CD14-positive monocyte (primary cell): Measurements from ENCODE around the gene SLC36A1. TPM values are rescaled to one million over a fixed set of nuclear protein-coding genes. Genes with fewer than 3 reads are reported as not detected.

ENCODE experiments used
- DNase-seq, 3 donors: peaks; one replicate each; pipeline ENCODE4 v3.0.0-alpha.2; 2011 to 2022
- H2AFZ ChIP-seq: 2 replicates; pipeline ENCODE4 v1.6.0; 2012; ENCODE audit warnings: mild to moderate bottlenecking, low read depth, low read length, inconsistent platforms; ENCODE audit not compliant: insufficient read depth, poor library complexity, severe bottlenecking
- H3K27ac ChIP-seq, 2 donors: 1 replicate in 1 of 2; 2 replicates in 1 of 2; pipeline ENCODE4 v1.5.1; 2012 to 2013; ENCODE audit warnings: low read length in 2 of 2, control low read depth in 1 of 2, inconsistent platforms in 1 of 2, low read depth in 1 of 2, mild to moderate bottlenecking in 1 of 2
- H3K27me3 ChIP-seq, 2 donors: one replicate each; pipeline versions ENCODE4 v1.6.0 to v1.6.1; 2011 to 2013; ENCODE audit warnings: low read length in 2 of 2; ENCODE audit not compliant: control insufficient read depth in 2 of 2, insufficient read depth in 2 of 2
- H3K36me3 ChIP-seq, 2 donors: replicated peaks in 1 of 2; 1 replicate in 1 of 2; 2 replicates in 1 of 2; pipeline versions ENCODE4 v1.5.1 to v1.6.1; 2012 to 2013; ENCODE audit warnings: low read length in 2 of 2, control low read depth in 1 of 2, inconsistent platforms in 1 of 2, mild to moderate bottlenecking in 1 of 2; ENCODE audit not compliant: insufficient read depth in 2 of 2, control insufficient read depth in 1 of 2
- H3K4me1 ChIP-seq, 2 donors: 1 replicate in 1 of 2; 2 replicates in 1 of 2; pipeline versions ENCODE4 v1.5.1 to v1.6.1; 2012 to 2013; ENCODE audit warnings: low read length in 2 of 2, control low read depth in 1 of 2, inconsistent platforms in 1 of 2, mild to moderate bottlenecking in 1 of 2, moderate library complexity in 1 of 2; ENCODE audit not compliant: insufficient read depth in 2 of 2, control insufficient read depth in 1 of 2
- H3K4me2 ChIP-seq: replicated peaks from 2 replicates; pipeline ENCODE3; 2012; ENCODE audit warnings: low read length, moderate library complexity, mild to moderate bottlenecking; ENCODE audit not compliant: poor library complexity, severe bottlenecking; ENCODE audit errors: extremely low read depth
- H3K4me3 ChIP-seq, 3 experiments: fragments of 200-600 bp in 1 of 3; sonication (generic) in 1 of 3; replicated peaks in 1 of 3; 1 replicate in 2 of 3; 2 replicates in 1 of 3; pipeline ENCODE4 v1.5.1; 2011 to 2013; ENCODE audit warnings: low read length in 3 of 3, mild to moderate bottlenecking in 3 of 3, control low read depth in 2 of 3, low read depth in 2 of 3, inconsistent platforms in 1 of 3, moderate library complexity in 1 of 3
- H3K79me2 ChIP-seq: 2 replicates; pipeline ENCODE4 v1.6.0; 2012; ENCODE audit warnings: mild to moderate bottlenecking, control low read depth, inconsistent platforms, low read length, moderate library complexity; ENCODE audit not compliant: insufficient read depth
- H3K9ac ChIP-seq: 2 replicates; pipeline ENCODE4 v1.6.0; 2017; ENCODE audit warnings: low read length, mild to moderate bottlenecking; ENCODE audit not compliant: insufficient read depth, poor library complexity, severe bottlenecking
- H3K9me3 ChIP-seq, 2 donors: replicated peaks in 1 of 2; 1 replicate in 1 of 2; 2 replicates in 1 of 2; pipeline versions ENCODE4 v1.5.1 to v1.6.1; 2012 to 2013; ENCODE audit warnings: low read length in 2 of 2, control low read depth in 1 of 2; ENCODE audit not compliant: control insufficient read depth in 1 of 2, insufficient read depth in 1 of 2
- H4K20me1 ChIP-seq: 2 replicates; pipeline ENCODE4 v1.6.0; 2012; ENCODE audit warnings: mild to moderate bottlenecking, low read length, control low read depth, moderate library complexity; ENCODE audit not compliant: insufficient read depth
- H3K27ac Mint-ChIP-seq, 7 donors: one replicate each; pipeline ENCODE4 v1.8.0; 2020; ENCODE audit warnings: mild to moderate bottlenecking in 7 of 7, mixed read lengths in 7 of 7, moderate library complexity in 6 of 7, inconsistent platforms in 2 of 7
- H3K27me3 Mint-ChIP-seq, 3 donors: one replicate each; pipeline ENCODE4 v1.8.0; 2021 to 2022; ENCODE audit warnings: low read depth in 3 of 3, mild to moderate bottlenecking in 3 of 3, mixed read lengths in 3 of 3, moderate library complexity in 3 of 3, inconsistent platforms in 1 of 3
- H3K36me3 Mint-ChIP-seq, 2 donors: one replicate each; pipeline ENCODE4 v1.8.0; 2020; ENCODE audit warnings: mixed read lengths in 2 of 2, inconsistent platforms in 1 of 2, mild to moderate bottlenecking in 1 of 2
- H3K4me1 Mint-ChIP-seq: one replicate; pipeline ENCODE4 v1.8.0; 2020; ENCODE audit warnings: mild to moderate bottlenecking, mixed read lengths
- H3K4me3 Mint-ChIP-seq, 2 donors: one replicate each; pipeline ENCODE4 v1.8.0; 2020; ENCODE audit warnings: mild to moderate bottlenecking in 2 of 2, mixed read lengths in 2 of 2, moderate library complexity in 1 of 2
- H3K9me3 Mint-ChIP-seq, 7 donors: one replicate each; pipeline ENCODE4 v1.8.0; 2020 to 2022; ENCODE audit warnings: mixed read lengths in 7 of 7, mild to moderate bottlenecking in 6 of 7, moderate library complexity in 6 of 7, inconsistent platforms in 2 of 7
- WGBS: methylation state at CpG from one replicate; pipeline ENCODE4 v1.1.5; 2013; ENCODE audit warnings: missing lambda C conversion rate; ENCODE audit not compliant: insufficient coverage; 5-methylcytosine and 5-hydroxymethylcytosine counted together
- intact Hi-C, 2 donors: fragments of 100-400 bp; cut with micrococcal nuclease; formaldehyde crosslinking; loops; one replicate each; pipeline versions ENCODE4 v1.15.0 to v1.15.1; 2023
- polyA plus RNA-seq, 3 donors: library from polyadenylated mRNA; depleted of rRNA in 1 of 3; unstranded in 2 of 3; stranded (reverse) in 1 of 3; fragments of 300-500 nt in 2 of 3; fragments of >200 nt in 1 of 3; fragmentation: Illumina TruSeq in 2 of 3; gene quantifications; 1 replicate in 2 of 3; 2 replicates in 1 of 3; pipeline ENCODE4 v1.2.3, GENCODE V29; 2012 to 2021
- TF ChIP-seq, protein P1 (sequence below): fragments of 200-600 bp; IDR thresholded peaks from one replicate; pipeline ENCODE4 v1.8.0; 2022; ENCODE audit warnings: antibody characterized with exemption, mild to moderate bottlenecking

Gene SLC36A1
- polyA plus RNA-seq, 3 donors = 5.3 to 29.4 (median 6.8) TPM

- no peak overlapping the region for H3K9ac ChIP-seq
- intact Hi-C loops = no loop called here
- H3K4me3 ChIP-seq = no peak overlapping the region
- no peak overlapping the region for H3K4me2 ChIP-seq
- Mint-ChIP-seq H3K4me3 (no peak overlapping the region), H3K27me3 (no peaks in the 10 kb centered on the region), H3K27ac (peak overlapping the region in 1 of 7 donors; percentile 11), H3K4me1 (peaks cover 13% of the 10 kb centered on the region), H3K36me3 (peaks cover 7 to 11% of the 10 kb centered on the region in 2 donors), H3K9me3 (no peaks in the 10 kb centered on the region)
- H2AFZ ChIP-seq = no peak overlapping the region
- H3K9me3 ChIP-seq = no peaks in the 10 kb centered on the region
- no peaks in the 10 kb centered on the region for H3K79me2 ChIP-seq
- TF ChIP-seq, protein P1, sequence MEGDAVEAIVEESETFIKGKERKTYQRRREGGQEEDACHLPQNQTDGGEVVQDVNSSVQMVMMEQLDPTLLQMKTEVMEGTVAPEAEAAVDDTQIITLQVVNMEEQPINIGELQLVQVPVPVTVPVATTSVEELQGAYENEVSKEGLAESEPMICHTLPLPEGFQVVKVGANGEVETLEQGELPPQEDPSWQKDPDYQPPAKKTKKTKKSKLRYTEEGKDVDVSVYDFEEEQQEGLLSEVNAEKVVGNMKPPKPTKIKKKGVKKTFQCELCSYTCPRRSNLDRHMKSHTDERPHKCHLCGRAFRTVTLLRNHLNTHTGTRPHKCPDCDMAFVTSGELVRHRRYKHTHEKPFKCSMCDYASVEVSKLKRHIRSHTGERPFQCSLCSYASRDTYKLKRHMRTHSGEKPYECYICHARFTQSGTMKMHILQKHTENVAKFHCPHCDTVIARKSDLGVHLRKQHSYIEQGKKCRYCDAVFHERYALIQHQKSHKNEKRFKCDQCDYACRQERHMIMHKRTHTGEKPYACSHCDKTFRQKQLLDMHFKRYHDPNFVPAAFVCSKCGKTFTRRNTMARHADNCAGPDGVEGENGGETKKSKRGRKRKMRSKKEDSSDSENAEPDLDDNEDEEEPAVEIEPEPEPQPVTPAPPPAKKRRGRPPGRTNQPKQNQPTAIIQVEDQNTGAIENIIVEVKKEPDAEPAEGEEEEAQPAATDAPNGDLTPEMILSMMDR = no peak
- no peaks in the 10 kb centered on the region for H4K20me1 ChIP-seq
- peaks cover 2 to 5% of the 10 kb centered on the region in 2 donors for H3K36me3 ChIP-seq
- no peak for DNase-seq
- peaks cover 2 to 5% of the 10 kb centered on the region in 2 donors for H3K4me1 ChIP-seq
- H3K27me3 ChIP-seq = no peaks in the 10 kb centered on the region
- WGBS = 88% methylated on average over 6 of the region's 8 CpGs
- no peak overlapping the region for H3K27ac ChIP-seq
Observed at GRCh38 chr5:151517122-151517920, 69.9 kb downstream of the SLC36A1 start.

DNA sequence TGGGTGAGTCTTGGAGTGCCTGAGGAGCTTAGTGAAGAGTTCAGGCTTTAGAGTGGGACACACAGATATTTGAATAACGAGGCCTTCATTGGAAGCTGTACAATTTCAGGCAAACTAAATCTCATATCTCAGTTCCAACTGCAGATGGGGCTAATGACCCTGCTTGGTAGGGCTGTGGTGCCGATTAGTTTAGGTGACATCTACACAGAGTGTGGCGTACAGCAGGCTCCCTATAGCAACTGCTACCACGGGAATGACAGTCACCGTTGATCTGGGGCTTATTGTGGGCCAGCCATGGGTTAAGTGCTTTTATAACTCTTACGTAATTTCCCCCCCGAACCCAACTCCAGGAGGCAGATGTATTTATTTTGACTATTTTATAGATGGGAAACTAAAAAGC is 72.9 kb downstream of the SLC36A1 start:
- no peaks in the 10 kb centered on the region for H3K9me3 ChIP-seq
- 90% methylated on average over 2 of the region's 7 CpGs for WGBS
- Mint-ChIP-seq H3K27ac (no peak overlapping the region), H3K4me3 (no peak overlapping the region), H3K4me1 (peaks cover 19% of the 10 kb centered on the region), H3K27me3 (no peaks in the 10 kb centered on the region), H3K36me3 (peaks cover 0 to 5% of the 10 kb centered on the region in 2 donors), H3K9me3 (no peaks in the 10 kb centered on the region)
- H3K4me2 ChIP-seq = no peak overlapping the region
- H4K20me1 ChIP-seq = no peaks in the 10 kb centered on the region
- TF ChIP-seq, protein P1 = no peak
- no peaks in the 10 kb centered on the region for H3K27me3 ChIP-seq
- peak in 1 of 3 donors; percentile 11 for DNase-seq
- no peak overlapping the region for H3K4me3 ChIP-seq
- H3K9ac ChIP-seq = no peak overlapping the region
- no peaks in the 10 kb centered on the region for H3K36me3 ChIP-seq
- H3K79me2 ChIP-seq = no peaks in the 10 kb centered on the region
- no peak overlapping the region for H3K27ac ChIP-seq
- H3K4me1 ChIP-seq = peaks cover 9 to 11% of the 10 kb centered on the region in 2 donors
- no peak overlapping the region for H2AFZ ChIP-seq
- intact Hi-C loops = loop anchor here in 1 of 2 donors (10.0 kb wide), 1 partner anchor 135 kb away; no protein-coding TSS in a partner anchor
